Activated B cell treated with CpG ODN at 0.5 μM for 24 hours (primary cell): ENCODE results near the gene PSMB8. TPM values are rescaled to one million over a fixed set of nuclear protein-coding genes. Genes with fewer than 3 reads are reported as not detected.
A peak's percentile ranks its signal among the peaks of the same experiment; 100 is the strongest.

Experiments
- ATAC-seq: fragments of 200-7000 bp; cut with Tn5 transposase; one replicate; pipeline ENCODE4 v1.10.0; 2021; ENCODE audit warnings: low read depth, mild to moderate bottlenecking, moderate library complexity
- CTCF ChIA-PET: fragments of 350-600 bp; sonication (Branson Sonifier 250); formaldehyde crosslinking; loops from one replicate; lab custom pipeline; 2021; ENCODE audit warnings: antibody characterized with exemption; lab: Charles Lee
- POLR2A ChIA-PET: fragments of 350-600 bp; sonication (Branson Sonifier 250); formaldehyde crosslinking; loops from one replicate; lab custom pipeline; 2021; ENCODE audit warnings: antibody characterized with exemption; lab: Charles Lee
- DNase-seq: peaks from one replicate; pipeline ENCODE4 v3.0.0; 2022
- H3K27ac Mint-ChIP-seq: one replicate; pipeline ENCODE4 v1.8.0; 2020; ENCODE audit warnings: mixed read lengths
- H3K27me3 Mint-ChIP-seq: one replicate; pipeline ENCODE4 v1.8.0; 2021; ENCODE audit warnings: mixed read lengths
- H3K36me3 Mint-ChIP-seq: one replicate; pipeline ENCODE4 v1.8.0; 2021; ENCODE audit warnings: low read depth, mixed read lengths
- H3K4me1 Mint-ChIP-seq: one replicate; pipeline ENCODE4 v1.8.0; 2021; ENCODE audit warnings: mixed read lengths
- H3K4me3 Mint-ChIP-seq: one replicate; pipeline ENCODE4 v1.8.0; 2020; ENCODE audit warnings: mild to moderate bottlenecking, mixed read lengths
- H3K9me3 Mint-ChIP-seq: one replicate; pipeline ENCODE4 v1.8.0; 2020; ENCODE audit warnings: mixed read lengths
- intact Hi-C: fragments of 100-400 bp; cut with micrococcal nuclease; formaldehyde crosslinking; loops from one replicate; pipeline ENCODE4 v1.15.1; 2024
- total RNA-seq: library from RNA; stranded (reverse); gene quantifications from 2 replicates; pipeline ENCODE4 v1.2.3, GENCODE V29; 2022
- TF ChIP-seq, protein P1 (sequence below): fragments of 200-600 bp; IDR thresholded peaks from one replicate; pipeline ENCODE4 v1.8.0; 2022; ENCODE audit warnings: antibody characterized with exemption, mild to moderate bottlenecking

Gene PSMB8
- total RNA-seq, 1 donor from 2014 or later, result 182 TPM

DNA sequence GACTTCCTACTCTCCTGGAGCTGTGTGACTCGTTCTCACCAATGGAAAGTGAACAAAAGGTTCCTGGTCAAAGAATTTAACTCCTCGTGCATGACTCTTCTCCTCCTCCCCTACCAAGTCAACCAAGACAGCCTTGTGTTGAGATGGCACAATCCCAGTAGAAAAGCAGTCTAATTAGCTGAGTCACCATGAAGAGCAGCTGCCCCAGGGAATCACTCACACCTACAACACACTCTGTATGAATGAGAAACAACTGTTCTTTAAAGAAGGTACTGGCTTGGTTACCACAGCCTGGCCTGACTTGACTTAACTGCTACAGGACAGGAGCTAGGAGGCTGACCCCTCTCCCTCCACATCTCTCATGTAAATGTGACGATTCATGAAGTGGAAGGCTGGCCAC lies 24.1 kb downstream of the PSMB8 start:
- H3K4me3 Mint-ChIP-seq, result no peak overlapping the region
- no peaks in the 10 kb centered on the region for H3K9me3 Mint-ChIP-seq
- H3K4me1 Mint-ChIP-seq, result peaks cover 72% of the 10 kb centered on the region
- intact Hi-C loops, result no loop called here
- H3K27me3 Mint-ChIP-seq, result no peaks in the 10 kb centered on the region
- H3K27ac Mint-ChIP-seq, result peak overlapping the region; percentile 85
- no peak for DNase-seq
- CTCF ChIA-PET, result interaction anchor here (0.5 to 6.0 kb wide), 3 partner anchors 19 to 800 kb away, joined by 3 to 20 read pairs (median 18); partner anchors contain the start of gene TAP2
- TF ChIP-seq, protein P1, sequence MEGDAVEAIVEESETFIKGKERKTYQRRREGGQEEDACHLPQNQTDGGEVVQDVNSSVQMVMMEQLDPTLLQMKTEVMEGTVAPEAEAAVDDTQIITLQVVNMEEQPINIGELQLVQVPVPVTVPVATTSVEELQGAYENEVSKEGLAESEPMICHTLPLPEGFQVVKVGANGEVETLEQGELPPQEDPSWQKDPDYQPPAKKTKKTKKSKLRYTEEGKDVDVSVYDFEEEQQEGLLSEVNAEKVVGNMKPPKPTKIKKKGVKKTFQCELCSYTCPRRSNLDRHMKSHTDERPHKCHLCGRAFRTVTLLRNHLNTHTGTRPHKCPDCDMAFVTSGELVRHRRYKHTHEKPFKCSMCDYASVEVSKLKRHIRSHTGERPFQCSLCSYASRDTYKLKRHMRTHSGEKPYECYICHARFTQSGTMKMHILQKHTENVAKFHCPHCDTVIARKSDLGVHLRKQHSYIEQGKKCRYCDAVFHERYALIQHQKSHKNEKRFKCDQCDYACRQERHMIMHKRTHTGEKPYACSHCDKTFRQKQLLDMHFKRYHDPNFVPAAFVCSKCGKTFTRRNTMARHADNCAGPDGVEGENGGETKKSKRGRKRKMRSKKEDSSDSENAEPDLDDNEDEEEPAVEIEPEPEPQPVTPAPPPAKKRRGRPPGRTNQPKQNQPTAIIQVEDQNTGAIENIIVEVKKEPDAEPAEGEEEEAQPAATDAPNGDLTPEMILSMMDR, result no peak
- peaks cover 16% of the 10 kb centered on the region for H3K36me3 Mint-ChIP-seq
- POLR2A ChIA-PET, result interaction anchor here (0.7 to 4.3 kb wide), 4 partner anchors 10 to 34 kb away, joined by 3 to 29 read pairs (median 14); partner anchors contain the start of genes PSMB8, PSMB9, TAP1 and TAP2
- no peak for ATAC-seq

DNA sequence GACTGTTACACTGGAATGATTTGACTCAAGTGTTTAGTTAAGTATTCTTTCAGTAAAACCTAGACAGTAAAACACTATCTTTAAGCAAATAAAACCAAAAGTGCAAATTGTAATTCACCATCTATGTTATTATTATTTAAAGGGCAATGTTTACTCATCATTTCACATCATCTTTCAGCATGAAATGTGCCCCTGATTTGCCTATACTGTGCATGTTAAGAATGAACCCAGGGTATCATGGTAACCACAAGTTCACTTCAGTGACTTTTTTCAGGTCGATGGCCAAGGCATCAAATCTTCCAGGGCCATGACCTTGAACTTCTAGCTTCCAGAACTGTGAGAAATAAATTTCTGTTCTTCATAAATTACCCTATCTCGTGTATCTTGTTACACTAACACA lies 25.0 kb downstream of the PSMB8 start:
- CTCF ChIA-PET, result interaction anchor here (3.6 to 6.0 kb wide), 2 partner anchors 20 to 49 kb away, joined by 18 to 20 read pairs; partner anchors contain the start of gene TAP2
- intact Hi-C loops, result no loop called here
- POLR2A ChIA-PET, result interaction anchor here (0.6 to 4.3 kb wide), 5 partner anchors 19 to 378 kb away, joined by 3 to 29 read pairs (median 4); partner anchors contain the start of genes PSMB8, PSMB9, TAP1 and TAP2
- no peaks in the 10 kb centered on the region for H3K9me3 Mint-ChIP-seq
- peaks cover 25% of the 10 kb centered on the region for H3K36me3 Mint-ChIP-seq
- ATAC-seq, result no peak
- TF ChIP-seq, protein P1, result no peak
- DNase-seq, result no peak
- peaks cover 80% of the 10 kb centered on the region for H3K4me1 Mint-ChIP-seq
- H3K27me3 Mint-ChIP-seq, result no peaks in the 10 kb centered on the region
- H3K4me3 Mint-ChIP-seq, result peak overlapping the region; percentile 5
- peak overlapping the region; percentile 99 for H3K27ac Mint-ChIP-seq

DNA sequence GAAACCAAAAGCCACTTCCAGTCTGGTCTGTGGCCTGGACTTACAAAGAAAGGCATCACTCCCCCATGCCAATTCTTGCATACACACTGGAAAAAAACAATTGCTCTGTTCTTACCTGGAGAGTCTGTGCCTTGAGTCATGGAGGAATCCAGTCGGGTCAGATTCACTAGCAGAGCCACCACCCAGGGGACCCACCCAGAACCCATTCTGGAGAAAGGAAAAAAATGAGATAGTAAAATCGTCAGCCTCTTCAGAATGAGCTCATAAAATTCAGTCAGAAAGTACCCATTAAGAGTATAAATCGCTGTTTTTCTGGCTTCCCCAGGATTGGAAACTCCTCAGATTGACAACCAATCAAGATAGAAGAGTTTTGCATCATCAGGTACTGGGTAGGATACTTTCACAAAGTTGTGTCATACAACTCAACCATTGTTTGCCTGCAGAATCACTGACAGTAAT lies 27.1 kb downstream of the PSMB8 start, which contains the start of gene HLA-DOB:
Gene HLA-DOB, minus strand, starts transcription at position 257 of the 459 bp plus-strand sequence. Its CDS starts 51 bp downstream, at position 206.
- Mint-ChIP-seq H3K9me3 (no peaks in the 10 kb centered on the region), H3K4me3 (peak within 1 kb of the TSS; percentile 99), H3K4me1 (peaks cover 96% of the 10 kb centered on the region), H3K27ac (peak within 1 kb of the TSS; percentile 99), H3K27me3 (no peaks in the 10 kb centered on the region), H3K36me3 (peaks cover 45% of the 10 kb centered on the region)
- ATAC-seq, result peak; percentile 73
- intact Hi-C loops, result loop anchor here (1.0 kb wide), 2 partner anchors 22 to 38 kb away; partner anchors contain the start of genes PSMB9 and TAP2
- ChIA-PET CTCF (interaction anchor here (0.6 to 1.0 kb wide), 3 partner anchors 22 to 52 kb away, joined by 3 to 9 read pairs (median 3); partner anchors contain the start of genes TAP1 and TAP2), POLR2A (interaction anchor here (0.7 to 3.8 kb wide), 9 partner anchors 9 to 193 kb away, joined by 3 to 51 read pairs (median 4); partner anchors contain the start of genes BRD2, PSMB8, PSMB9 and TAP1)
- no peak for DNase-seq
- TF ChIP-seq, protein P1, result no peak

DNA sequence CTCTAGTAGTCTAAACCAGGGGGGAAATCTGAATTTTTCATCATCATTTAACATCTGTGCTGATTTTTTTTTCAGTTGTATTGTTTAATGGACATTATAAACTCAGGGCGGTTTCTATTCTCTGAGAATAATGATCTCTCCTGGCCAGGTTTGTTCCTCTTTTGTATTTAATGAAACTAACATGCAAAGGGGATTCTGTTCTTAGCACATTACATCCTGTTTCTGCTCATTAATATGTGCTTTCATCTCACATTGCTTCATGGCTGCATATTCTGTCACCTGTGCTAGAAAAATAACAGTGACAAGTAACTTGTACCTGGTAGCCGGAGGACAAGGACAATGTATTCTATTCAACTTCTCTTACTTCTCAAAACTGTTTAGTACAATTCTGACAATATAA lies 27.9 kb downstream of the PSMB8 start:
- H3K4me3 Mint-ChIP-seq, result peak overlapping the region; percentile 99
- DNase-seq, result no peak
- ChIA-PET CTCF (interaction anchor here (0.8 kb wide), 1 partner anchor 19 kb away, joined by 3 read pairs; no protein-coding TSS in a partner anchor), POLR2A (interaction anchor here (0.6 to 3.8 kb wide), 5 partner anchors 8 to 156 kb away, joined by 3 to 51 read pairs (median 3); partner anchors contain the start of genes PSMB9, TAP1 and TAP2)
- TF ChIP-seq, protein P1, result no peak
- peaks cover 49% of the 10 kb centered on the region for H3K36me3 Mint-ChIP-seq
- ATAC-seq, result peak; percentile 68
- no peaks in the 10 kb centered on the region for H3K27me3 Mint-ChIP-seq
- H3K4me1 Mint-ChIP-seq, result peaks cover 92% of the 10 kb centered on the region
- intact Hi-C loops, result loop anchor here (1.0 kb wide), 3 partner anchors 19 to 38 kb away; partner anchors contain the start of genes PSMB9 and TAP2
- H3K27ac Mint-ChIP-seq, result peak overlapping the region; percentile 99
- no peaks in the 10 kb centered on the region for H3K9me3 Mint-ChIP-seq
